NK-92 (cell line): ENCODE results near the gene SNRK.

Experiments
- DNase-seq: peaks from one replicate; lab custom pipeline; 2025; ENCODE audit not compliant: unreplicated experiment; lab: John Stamatoyannopoulos, UW

The SNRK gene

DNA sequence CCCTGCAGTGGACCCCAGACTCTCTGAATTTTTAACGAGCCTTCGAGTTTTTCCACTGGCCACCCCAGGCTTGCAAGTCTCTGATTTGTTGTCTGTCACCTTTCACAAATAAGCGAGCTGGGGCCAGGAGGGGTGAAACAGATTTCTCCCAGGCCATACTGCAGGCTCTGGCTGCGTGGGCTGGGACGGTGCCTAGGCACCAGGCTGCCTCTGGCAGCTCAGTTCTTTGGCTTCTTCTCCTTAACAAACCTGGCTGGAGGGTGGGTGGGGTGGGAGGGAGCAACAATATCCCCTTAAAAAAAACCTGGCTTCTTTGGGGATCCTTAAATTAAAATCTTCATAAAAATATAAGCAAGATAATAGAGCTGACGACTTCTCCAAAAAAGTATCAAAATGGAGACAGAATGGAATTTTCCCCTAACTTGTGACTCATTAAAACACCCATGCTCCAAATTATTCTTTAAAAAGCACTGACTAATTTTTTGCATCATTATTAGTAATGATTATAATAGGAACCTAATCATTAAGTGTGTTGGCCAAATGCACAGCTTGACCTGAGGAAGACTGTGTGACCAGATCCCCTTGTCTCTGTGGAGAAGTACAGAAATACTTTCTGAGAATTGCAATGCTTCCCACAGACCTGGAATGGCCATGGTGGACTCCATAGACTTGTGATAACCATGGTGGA, 84.1 kb downstream of the SNRK start:
- DNase-seq = no peak

DNA sequence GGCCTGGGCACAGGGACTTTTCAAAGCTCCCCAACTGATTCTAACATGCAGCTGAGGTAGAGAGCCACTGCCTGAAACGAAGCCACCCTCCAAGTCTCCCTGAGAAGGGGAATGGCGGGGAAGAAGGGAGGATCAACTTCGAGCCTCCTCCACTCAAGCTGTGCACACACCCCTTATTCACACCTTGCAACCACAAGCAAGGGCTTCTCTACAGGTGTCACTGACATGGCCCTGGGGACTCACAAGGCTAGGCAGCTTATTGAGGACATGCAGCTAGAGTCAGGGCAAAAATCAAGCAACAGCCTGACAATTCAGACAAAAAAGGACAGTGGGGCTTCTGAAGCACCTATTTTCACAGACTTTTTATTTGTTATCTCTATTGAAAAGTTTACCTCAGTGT, 85.2 kb downstream of the SNRK start:
- no peak for DNase-seq

DNA sequence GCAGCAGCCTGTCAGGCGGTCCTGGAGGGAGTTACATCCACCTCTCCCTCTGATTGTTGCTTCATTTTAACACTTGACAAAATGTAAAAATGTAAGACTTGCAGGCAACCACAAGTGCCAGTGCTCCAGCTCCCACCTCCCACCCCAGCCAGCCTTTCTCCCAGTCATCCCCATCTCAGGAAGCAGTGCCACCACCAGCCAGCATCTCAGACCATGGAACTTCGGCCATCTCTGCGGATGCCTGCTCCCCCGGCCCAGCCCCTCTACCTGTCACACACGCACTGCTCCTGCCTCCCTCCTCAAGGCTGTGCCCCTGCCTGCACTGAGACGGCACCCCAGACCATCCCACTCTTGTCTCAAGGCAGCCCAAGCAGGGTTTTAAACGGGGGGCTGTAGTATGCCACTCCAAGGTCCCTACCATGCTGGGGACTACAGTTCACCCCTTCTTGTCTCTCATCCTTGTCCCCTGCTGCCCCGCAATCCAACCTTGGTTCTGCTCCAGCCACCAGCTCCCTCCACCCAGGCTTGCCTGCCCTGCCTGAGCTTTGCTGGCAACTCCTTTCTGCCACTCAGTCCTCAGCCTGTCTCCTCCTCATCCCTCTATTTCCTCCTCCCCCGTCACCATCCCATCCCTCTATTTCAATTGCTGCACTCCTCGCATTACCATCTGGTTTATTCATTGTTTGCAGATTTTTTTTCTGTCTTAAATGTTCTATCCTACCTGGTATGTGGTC, 85.8 kb downstream of the SNRK start:
- no peak for DNase-seq

DNA sequence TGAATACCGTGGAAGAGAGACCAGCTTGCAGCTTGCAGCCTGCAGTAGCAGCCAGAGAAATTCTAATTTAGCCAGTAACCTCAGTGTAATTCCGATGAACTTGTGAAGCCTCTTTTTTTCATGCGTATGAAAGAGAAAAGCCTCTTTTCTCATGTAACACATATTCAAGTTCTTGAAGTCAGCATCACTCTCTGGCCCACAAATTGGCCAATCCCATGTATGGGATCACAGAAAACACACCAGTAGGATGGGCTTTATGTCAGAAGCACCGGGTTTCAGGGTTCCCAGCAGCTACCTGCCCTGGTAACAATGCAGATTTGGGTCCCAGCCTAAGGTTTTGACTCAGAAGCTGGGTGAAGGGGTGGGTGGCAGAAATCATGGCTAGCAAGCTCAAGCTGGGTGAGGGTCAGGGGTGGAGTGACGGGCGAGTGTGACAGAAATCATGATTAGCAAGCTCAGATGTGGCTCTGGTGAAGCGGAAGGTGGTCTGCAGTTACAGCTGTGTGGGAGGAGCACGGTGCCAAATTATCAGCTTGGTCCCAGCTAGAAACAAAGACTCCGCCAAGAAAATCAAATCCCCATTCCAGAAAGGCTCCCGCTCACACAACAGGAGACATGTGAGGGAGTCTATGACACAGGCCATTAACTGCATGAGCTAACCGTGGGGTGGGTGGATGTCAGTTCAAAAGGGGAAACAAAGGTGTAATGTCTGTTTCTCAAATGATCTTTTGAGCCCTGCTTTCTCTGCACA, 86.6 kb downstream of the SNRK start:
- DNase-seq = no peak

DNA sequence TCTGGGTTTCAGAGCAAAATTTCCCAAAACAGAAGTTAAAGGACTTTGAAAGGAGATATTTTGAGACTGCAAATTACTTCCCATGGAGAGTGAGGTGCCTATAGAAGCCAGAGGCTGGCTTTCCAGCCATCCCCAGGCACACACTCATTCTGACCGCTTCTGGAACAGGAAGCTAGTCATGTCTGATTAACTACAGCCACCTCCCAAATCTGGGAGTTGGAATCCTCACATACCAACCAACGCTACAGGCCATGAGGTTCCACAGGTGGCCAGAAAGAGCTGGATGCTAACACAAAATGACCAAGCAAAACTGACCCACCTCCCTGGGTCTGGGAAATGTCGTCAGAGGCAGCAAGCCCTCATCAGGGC, 87.2 kb downstream of the SNRK start:
- DNase-seq = no peak

DNA sequence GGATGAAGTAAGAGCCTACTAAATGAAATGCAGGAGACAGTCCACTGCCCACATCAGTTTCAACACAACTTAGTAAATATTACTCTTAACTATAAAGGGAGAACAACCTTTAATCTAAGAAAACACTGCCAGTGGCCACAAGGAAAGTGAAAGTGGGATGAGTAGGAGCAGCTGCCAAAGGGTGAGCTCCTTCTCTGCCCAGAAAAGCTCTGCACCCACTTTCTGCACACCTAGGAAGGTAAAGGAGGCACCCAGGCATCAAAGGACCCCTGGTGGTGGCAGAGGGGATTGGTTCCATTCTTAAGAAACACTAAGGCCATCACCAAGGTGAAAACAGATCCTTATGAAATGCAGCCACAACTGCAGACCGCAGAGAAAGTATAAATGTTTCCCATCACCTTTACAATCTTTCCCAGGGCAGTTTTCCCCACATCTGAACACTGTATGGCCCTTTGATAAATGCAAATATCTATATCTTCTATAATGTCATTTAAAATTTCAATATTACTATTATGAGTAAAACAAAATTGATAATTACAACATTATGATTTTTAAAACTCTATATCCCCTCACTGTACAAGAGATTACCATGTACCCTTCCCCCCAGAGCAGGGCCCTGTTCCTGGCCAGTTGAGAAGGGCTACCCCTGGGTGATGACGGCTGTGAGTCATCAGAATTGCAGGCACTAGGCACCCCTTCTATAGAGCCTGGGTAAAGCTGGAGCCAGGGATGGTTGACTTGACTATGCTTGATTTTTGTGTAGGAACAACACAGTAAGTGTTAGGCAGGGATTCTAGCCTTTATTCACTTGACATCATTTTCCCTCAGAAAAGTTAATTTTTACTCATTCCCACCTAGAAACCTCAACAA, 92.0 kb downstream of the SNRK start:
- DNase-seq = peak; percentile 6

DNA sequence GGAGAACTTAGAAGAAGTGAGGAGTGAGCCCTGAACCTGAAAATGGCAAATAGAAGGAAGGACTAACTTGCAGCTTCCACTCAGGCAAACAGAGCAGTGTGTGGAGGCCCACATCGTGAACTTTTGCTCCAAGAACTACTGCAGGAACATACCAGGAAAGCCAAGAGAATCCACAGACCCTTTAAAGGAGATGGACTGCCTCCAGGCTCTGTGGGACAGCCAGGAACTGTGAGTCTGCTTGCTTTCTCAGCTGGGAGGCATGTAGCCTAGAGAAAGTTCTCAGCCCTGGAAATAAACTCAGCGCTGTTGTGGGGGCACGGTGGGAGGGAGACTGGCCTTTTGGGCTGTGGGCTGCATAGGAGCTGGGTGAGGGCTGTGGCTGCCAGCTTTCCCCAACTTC, 93.0 kb downstream of the SNRK start:
- no peak for DNase-seq

DNA sequence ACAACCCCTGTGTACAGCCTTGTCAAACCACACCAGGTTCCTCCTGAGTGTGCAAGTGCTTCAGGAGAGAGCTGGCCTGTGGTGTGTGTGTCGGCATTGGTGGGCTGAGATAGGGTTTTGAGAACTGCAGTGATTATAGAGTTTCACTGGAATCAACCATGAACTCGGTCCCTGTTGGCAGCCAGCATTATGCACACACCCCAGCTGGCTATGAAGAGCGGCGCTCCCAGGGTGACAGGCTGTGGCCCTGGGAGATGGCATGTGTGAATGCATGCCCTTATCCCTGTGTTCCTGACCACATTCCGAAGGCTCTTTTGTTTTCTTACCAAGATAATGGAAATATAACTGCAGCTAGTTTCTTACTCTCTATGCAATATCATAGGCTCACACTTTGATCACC, 101.8 kb downstream of the SNRK start:
- DNase-seq = no peak

DNA sequence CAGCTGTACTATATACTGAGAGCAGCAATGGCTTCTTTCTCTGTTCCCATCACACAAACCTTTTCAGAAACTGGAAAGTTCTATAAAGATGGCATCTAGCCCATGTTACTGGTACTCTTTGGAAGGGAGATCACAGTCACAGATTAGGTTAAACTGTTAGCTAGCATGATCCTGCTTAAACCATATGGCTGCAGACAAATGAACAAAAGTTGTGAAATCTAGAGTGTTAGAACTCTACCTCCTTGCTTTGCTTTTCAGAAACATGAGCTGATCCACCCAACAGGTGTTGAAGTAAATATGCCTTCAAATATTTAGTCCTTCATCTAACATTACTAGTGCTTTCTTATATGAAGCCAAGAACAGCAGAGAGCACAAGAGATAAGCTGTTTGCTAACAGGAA, 102.6 kb downstream of the SNRK start:
- DNase-seq = no peak

DNA sequence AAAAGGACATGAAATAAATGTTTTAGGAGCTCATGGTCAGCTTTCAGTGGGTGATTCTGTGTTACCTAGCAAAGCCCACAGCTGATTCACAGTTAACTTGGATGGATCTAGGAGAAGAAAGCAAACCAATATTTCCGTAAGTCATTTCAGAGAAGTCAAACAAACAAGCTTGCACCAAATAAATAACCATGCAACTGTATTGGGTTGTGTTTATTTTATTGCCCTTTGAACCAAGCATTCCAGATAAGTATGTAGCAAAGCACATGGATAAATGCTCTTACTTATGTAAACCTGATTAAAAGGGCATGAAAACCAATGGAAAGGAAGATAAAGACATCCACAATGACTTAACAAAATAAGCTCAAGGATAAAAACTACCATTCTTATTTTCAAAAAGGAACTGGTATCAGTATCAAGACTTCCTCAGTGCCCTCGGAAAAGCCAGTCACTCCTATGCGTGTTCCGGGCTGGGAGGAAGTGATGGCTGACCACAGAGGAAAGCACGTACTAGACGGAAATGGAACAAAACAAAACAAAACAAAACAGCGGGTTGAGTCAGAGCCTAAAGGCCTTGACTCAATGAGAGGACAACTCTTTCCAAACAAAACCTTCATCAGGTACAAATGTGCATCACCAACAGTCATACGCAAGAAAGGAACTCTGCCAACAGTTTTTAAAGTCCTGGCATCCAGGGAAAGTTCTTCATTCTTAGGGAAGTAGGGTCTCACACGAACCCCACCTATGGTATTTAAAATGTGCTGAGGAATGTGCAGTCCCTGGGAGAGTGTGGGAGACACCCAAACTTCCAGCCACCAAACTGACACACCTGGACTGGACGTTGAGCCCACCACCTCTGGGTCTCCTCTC, 103.3 kb downstream of the SNRK start:
- DNase-seq = no peak

DNA sequence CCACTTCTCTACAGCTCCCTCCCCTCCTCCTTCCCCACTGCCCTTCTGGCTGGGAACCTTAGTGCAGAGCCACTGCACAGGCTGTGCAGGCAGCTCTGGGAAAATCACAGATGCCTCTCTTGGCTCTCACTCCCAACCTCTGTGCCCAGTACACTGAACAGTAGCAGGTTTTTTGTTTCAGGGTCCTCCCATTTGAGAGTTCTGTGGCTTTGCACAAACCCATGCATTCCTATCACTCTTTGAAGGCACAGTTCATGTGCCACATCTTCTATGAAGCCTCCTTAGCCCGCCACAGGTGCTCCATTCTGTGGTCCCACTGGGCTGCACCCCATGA, 103.9 kb downstream of the SNRK start:
- no peak for DNase-seq

DNA sequence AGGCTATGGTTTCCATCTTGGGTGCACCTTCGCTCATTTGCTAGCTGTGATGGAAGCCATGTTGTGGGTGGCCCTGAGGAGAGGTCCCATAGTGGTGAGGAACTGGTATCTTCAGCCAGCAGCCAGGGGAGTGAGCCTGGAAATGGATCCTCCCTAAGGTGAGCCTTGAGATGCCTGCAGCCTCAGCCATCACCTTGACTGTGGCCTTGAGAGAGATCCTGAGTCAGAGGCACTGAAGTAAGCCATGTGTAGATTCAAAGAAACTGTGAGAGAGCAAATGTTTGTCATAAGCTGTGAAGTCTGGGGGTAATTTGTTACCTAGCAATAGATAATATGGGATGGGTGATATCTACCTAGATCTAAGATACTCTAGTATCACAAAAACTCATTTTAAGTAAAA, 105.3 kb downstream of the SNRK start:
- DNase-seq = no peak

DNA sequence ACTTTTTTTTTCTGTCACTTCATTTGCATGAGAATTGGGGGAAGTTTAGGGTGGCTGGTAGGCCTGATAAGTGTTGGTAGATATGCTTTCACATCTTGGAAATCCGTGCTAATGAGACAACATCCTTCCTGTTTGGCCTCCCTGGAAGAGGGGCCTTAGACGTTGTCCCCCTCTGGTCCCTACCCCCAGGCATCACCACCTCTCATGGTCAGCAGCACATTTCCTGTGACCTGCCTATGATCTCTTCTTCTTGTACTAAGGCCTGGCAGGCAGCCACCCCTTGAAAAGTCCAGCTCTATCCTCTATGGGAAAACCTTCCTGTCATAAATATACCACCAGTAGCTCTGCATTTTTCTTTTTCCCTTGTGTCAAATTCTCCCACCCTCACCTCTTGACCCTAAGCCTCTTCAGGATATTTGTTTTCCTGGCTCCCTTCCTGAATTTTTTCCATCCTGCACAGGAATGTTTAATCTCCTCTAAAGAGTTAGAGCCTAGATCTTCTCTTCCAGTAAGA, 107.8 kb downstream of the SNRK start:
- no peak for DNase-seq

DNA sequence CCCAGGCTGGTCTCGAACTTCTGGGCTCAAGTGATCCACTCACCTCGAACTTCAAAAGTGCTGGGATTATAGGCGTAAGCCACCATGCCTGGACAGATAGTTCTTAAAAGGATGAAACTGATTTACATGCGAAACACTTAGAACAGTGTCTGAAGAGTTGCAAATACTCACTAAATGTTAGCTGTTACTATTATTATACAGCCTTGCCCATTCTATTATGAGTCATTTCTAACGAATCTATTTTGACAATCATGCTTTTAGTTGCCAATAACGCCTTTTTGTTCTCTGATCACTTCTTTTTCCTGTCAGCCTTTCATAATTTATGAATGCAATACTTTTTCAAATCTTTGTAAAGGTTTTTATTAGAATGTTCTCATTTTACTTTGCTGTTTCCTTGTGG, 112.7 kb downstream of the SNRK start:
- no peak for DNase-seq

DNA sequence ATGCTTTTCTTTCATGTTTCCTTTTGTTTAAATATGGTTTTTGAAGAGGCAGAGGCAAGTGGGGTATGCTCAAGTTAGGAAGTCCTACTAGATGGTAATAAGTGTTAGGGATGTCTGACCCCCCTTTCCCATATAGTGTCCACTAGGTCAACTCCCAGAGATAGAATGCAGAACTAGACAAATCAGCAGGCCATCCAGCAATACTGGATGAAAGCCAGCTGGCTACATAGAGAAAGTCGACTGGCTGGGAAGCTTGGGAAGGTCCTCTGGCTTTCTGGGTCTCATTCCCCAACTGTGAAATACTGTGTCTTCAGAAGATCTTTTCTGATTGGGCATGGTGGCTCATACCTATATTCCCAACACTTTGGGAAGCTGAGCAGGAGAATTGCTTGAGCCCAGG, 113.8 kb downstream of the SNRK start:
- DNase-seq = no peak
